Skeletal muscle tissue (tissue), 4 donors: ENCODE results near the gene TXNL4A. TPM values are rescaled to one million over a fixed set of nuclear protein-coding genes. Genes with fewer than 3 reads are reported as not detected.

Source experiments
- H3K27ac ChIP-seq: one replicate; pipeline ENCODE4 v1.7.0; 2013; ENCODE audit warnings: mild to moderate bottlenecking, low read depth, low read length, inconsistent platforms
- H3K27me3 ChIP-seq, 3 donors: one replicate each; pipeline ENCODE4 v1.7.0; 2013; ENCODE audit warnings: low read length in 3 of 3; ENCODE audit not compliant: control insufficient read depth in 3 of 3, insufficient read depth in 3 of 3
- H3K36me3 ChIP-seq, 3 donors: one replicate each; pipeline ENCODE4 v1.7.0; 2013; ENCODE audit warnings: low read length in 3 of 3; ENCODE audit not compliant: control insufficient read depth in 3 of 3, insufficient read depth in 3 of 3
- H3K4me1 ChIP-seq, 3 donors: one replicate each; pipeline ENCODE4 v1.7.0; 2013; ENCODE audit warnings: low read length in 3 of 3, mild to moderate bottlenecking in 3 of 3; ENCODE audit not compliant: control insufficient read depth in 3 of 3, insufficient read depth in 3 of 3
- H3K4me3 ChIP-seq, 3 donors: one replicate each; pipeline ENCODE4 v1.7.0; 2013; ENCODE audit warnings: low read length in 3 of 3
- H3K9ac ChIP-seq, 3 donors: one replicate each; pipeline ENCODE4 v1.7.0; 2013; ENCODE audit warnings: low read length in 3 of 3, mild to moderate bottlenecking in 3 of 3, moderate library complexity in 2 of 3, low read depth in 1 of 3
- H3K9me3 ChIP-seq, 3 donors: one replicate each; pipeline ENCODE4 v1.7.0; 2013; ENCODE audit warnings: low read length in 3 of 3; ENCODE audit not compliant: control insufficient read depth in 3 of 3
- total RNA-seq: library from RNA; depleted of rRNA; stranded (reverse); fragments of >200 nt; gene quantifications from one replicate; pipeline ENCODE4 v1.2.3, GENCODE V29; 2014
- donor health status: Osteomylitis.

The TXNL4A gene
- total RNA-seq, 1 donor from 2014 or later = 30.8 TPM

DNA sequence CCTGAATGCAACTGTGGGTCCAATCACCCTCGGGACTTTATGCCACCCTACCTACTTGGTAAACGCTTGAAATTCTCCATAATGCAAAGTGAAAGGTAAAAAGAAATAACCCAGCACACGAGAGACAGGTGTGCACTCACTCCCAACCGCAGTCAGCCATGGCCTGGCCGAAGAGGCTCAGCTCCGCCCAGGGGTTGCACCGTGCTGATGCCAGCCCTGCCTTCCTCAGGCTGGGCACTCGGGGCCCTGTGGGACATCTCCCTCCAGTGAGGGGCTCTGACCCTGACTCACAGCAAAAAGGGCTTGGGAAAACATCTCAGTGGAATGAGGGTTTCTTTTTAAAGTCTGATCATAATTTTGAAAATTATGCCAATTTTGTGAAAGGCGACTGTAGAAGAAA lies 50.2 kb downstream of the TXNL4A start:
- Histone ChIP-seq H3K9me3 (peaks cover 0 to 2% (median under 1%) of the 10 kb centered on the region in 3 donors), H3K27me3 (no peaks in the 10 kb centered on the region), H3K9ac (no peak overlapping the region), H3K27ac (no peak overlapping the region), H3K4me1 (peaks cover 6 to 24% (median 9%) of the 10 kb centered on the region in 3 donors), H3K36me3 (peaks cover 31 to 40% (median 33%) of the 10 kb centered on the region in 3 donors), H3K4me3 (no peak overlapping the region)

GRCh38 chr18:79937103-79937860 lies 51.1 kb downstream of the TXNL4A start:
- no peak overlapping the region for H3K27ac ChIP-seq
- H3K27me3 ChIP-seq = no peaks in the 10 kb centered on the region
- no peak overlapping the region for H3K9ac ChIP-seq
- H3K4me1 ChIP-seq = peaks cover 6 to 19% (median 9%) of the 10 kb centered on the region in 3 donors
- H3K4me3 ChIP-seq = no peak overlapping the region
- H3K9me3 ChIP-seq = peaks cover 0 to 6% (median 5%) of the 10 kb centered on the region in 3 donors
- peaks cover 24 to 33% (median 28%) of the 10 kb centered on the region in 3 donors for H3K36me3 ChIP-seq

- Histone ChIP-seq H3K27me3 (no peaks in the 10 kb centered on the region), H3K36me3 (peaks cover 18 to 26% (median 23%) of the 10 kb centered on the region in 3 donors), H3K9me3 (peaks cover 0 to 6% (median 5%) of the 10 kb centered on the region in 3 donors), H3K27ac (no peak overlapping the region), H3K4me3 (no peak overlapping the region), H3K9ac (no peak overlapping the region), H3K4me1 (peaks cover 5 to 12% (median 7%) of the 10 kb centered on the region in 3 donors)
Measured at GRCh38 chr18:79936641-79937040, 51.7 kb downstream of the TXNL4A start.

DNA sequence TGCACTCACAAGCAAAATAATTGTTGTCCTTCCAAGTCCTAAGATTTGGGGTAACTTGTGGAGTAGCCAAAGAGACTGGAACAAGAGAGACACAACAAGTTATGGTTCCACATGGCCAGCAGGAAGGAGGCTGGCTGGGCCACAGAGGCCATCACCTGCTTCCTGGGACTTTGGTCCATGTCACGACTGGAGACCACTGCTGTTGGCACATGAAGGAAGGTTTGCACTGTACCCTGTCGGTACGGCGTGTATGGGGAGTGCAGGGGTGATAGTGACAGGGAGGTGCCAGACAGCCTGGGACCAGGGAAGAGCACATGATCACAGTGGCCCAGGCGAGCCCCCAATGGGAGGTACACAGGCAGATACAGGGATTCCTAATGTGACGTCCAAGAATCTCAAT lies 52.4 kb downstream of the TXNL4A start:
- Histone ChIP-seq H3K27ac (no peak overlapping the region), H3K4me1 (peaks cover 0 to 5% (median 4%) of the 10 kb centered on the region in 3 donors), H3K9ac (no peak overlapping the region), H3K27me3 (no peaks in the 10 kb centered on the region), H3K9me3 (peaks cover 0 to 6% (median 5%) of the 10 kb centered on the region in 3 donors), H3K36me3 (peaks cover 14 to 23% (median 20%) of the 10 kb centered on the region in 3 donors), H3K4me3 (no peak overlapping the region)

DNA sequence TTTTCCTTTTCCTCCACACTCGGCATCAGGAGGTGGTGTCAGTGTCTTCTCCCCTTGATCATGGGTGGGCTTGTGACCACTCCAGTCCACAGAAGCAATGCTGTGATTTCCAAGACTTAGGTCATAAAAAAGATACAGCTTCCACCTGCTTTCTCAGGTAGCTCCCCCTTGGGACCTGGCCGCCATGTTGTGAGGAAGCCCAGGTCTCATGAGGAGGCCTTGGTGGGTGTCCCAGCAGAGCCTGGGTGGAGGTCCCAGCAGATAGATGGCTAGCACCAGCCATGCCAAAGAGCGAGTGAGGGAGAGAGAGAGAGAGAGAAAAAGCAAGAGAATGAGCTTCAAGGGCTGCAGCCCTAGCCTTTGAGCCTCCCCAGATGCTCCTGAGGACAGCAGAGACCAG lies 52.9 kb downstream of the TXNL4A start:
- peaks cover 0 to 6% (median 5%) of the 10 kb centered on the region in 3 donors for H3K9me3 ChIP-seq
- H3K27ac ChIP-seq = no peak overlapping the region
- H3K4me3 ChIP-seq = no peak overlapping the region
- H3K4me1 ChIP-seq = peaks cover 0 to 4% (median 2%) of the 10 kb centered on the region in 3 donors
- no peak overlapping the region for H3K9ac ChIP-seq
- no peaks in the 10 kb centered on the region for H3K27me3 ChIP-seq
- peaks cover 14 to 20% (median 20%) of the 10 kb centered on the region in 3 donors for H3K36me3 ChIP-seq

- peaks cover 14 to 20% (median 19%) of the 10 kb centered on the region in 3 donors for H3K36me3 ChIP-seq
- no peaks in the 10 kb centered on the region for H3K27me3 ChIP-seq
- H3K9me3 ChIP-seq = peaks cover under 1 to 6% (median 5%) of the 10 kb centered on the region in 3 donors
- H3K4me1 ChIP-seq = peaks cover 0 to 4% (median 0%) of the 10 kb centered on the region in 3 donors
- no peak overlapping the region for H3K27ac ChIP-seq
- no peak overlapping the region for H3K4me3 ChIP-seq
- H3K9ac ChIP-seq = no peak overlapping the region
Measured at GRCh38 chr18:79935098-79935480, 53.3 kb downstream of the TXNL4A start.

DNA sequence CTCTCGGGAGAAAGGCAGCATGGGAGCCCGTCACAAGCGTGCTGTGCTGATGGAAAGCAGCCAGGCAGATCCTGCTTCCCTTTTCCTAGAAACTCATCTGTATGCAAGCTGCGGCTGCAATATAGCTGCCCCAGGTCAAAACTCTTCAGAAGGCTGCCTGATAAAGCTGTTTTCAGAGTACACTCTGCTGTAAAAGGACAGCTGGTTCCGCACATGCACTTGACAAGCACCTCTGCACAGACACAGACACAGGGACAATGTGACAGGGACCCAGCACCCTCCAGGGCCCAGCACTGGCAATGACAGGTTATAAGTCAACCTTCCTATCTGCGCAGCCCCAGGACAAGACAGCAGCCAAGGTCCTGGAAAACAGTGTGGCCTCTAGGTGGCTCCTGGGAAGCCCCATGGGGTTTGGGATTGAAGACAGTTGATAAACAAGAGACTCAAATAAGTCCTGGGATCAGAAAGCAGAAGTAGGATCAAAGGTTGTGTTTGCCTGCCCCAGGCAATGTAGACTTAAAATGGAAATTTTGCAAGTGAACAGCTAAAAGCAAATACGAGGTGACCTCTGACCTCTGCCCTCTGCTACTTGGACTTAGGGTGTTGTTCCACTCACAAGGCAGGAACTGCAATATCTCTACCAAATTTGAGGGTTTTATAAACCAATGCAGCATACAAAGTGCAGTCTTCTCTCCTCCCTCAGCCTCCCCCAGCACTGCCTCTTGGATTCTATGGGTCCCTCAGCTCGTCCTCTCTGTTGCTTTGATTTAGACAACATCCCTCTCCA lies 53.9 kb downstream of the TXNL4A start:
- no peak overlapping the region for H3K4me3 ChIP-seq
- H3K4me1 ChIP-seq = peaks cover 0 to 4% (median 0%) of the 10 kb centered on the region in 3 donors
- H3K9me3 ChIP-seq = peaks cover 3 to 6% (median 5%) of the 10 kb centered on the region in 3 donors
- no peaks in the 10 kb centered on the region for H3K27me3 ChIP-seq
- H3K27ac ChIP-seq = no peak overlapping the region
- H3K36me3 ChIP-seq = peaks cover 20% of the 10 kb centered on the region in 3 donors
- no peak overlapping the region for H3K9ac ChIP-seq

DNA sequence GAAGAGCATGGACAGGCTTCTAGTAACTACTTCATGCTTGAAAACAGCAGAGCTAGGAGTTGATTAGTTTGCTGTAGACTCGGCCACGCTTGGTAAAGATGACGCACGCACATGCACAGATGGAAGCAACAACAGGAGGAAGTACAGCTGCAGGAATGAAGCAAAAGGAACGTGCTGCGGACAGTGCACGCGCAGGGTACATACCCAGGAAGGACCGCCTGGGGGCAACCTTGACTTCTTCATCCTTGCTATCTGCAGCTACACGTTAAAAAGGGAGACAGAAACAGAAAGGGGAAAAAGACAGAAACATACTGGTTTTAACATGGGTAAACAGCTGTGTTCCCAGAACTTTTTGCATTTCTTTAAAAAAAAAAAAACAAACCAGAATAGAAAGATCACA lies 54.6 kb downstream of the TXNL4A start:
- no peak overlapping the region for H3K9ac ChIP-seq
- H3K36me3 ChIP-seq = peaks cover 23 to 28% (median 24%) of the 10 kb centered on the region in 3 donors
- no peak overlapping the region for H3K27ac ChIP-seq
- H3K4me1 ChIP-seq = peaks cover 0 to 4% (median 0%) of the 10 kb centered on the region in 3 donors
- no peaks in the 10 kb centered on the region for H3K27me3 ChIP-seq
- peaks cover 5 to 8% (median 6%) of the 10 kb centered on the region in 3 donors for H3K9me3 ChIP-seq
- H3K4me3 ChIP-seq = no peak overlapping the region

GRCh38 chr18:79932907-79933306 lies 55.5 kb downstream of the TXNL4A start:
- no peak overlapping the region for H3K27ac ChIP-seq
- H3K9ac ChIP-seq = no peak overlapping the region
- no peaks in the 10 kb centered on the region for H3K27me3 ChIP-seq
- no peak overlapping the region for H3K4me3 ChIP-seq
- H3K36me3 ChIP-seq = peaks cover 24 to 34% (median 29%) of the 10 kb centered on the region in 3 donors
- peaks cover 5 to 8% (median 6%) of the 10 kb centered on the region in 3 donors for H3K9me3 ChIP-seq
- peaks cover 0 to 4% (median 0%) of the 10 kb centered on the region in 3 donors for H3K4me1 ChIP-seq
